ENCODE data around the gene CHCHD3.
A peak's percentile ranks its signal among the peaks of the same experiment; 100 is the strongest.
"Not testable (repeated sequence)": the region's sequence is repeated elsewhere in the genome, so short reads cannot be mapped to it uniquely, and the experiment has no call there.

Gene CHCHD3

GRCh38 chr7:132892744-132893143 is 189.1 kb downstream of the CHCHD3 start:
- H3K4me3 Mint-ChIP-seq, ATAC-seq, H3K9me3 Mint-ChIP-seq, H3K4me1 Mint-ChIP-seq, DNase-seq, H3K27ac Mint-ChIP-seq, H3K27me3 Mint-ChIP-seq: not testable (repeated sequence)
- peaks cover 23% of the 10 kb centered on the region for H3K36me3 Mint-ChIP-seq (ENCODE audit: low read depth)

- Mint-ChIP-seq H3K9me3 (no peaks in the 10 kb centered on the region), H3K4me1 (no peaks in the 10 kb centered on the region), H3K4me3 (no peak overlapping the region), H3K36me3 (ENCODE audit: low read depth) (peaks cover 19% of the 10 kb centered on the region), H3K27ac (no peak overlapping the region), H3K27me3 (no peaks in the 10 kb centered on the region)
- DNase-seq, result no peak
- ATAC-seq, result no peak
Observed at GRCh38 chr7:132891554-132891953, 190.3 kb downstream of the CHCHD3 start.

DNA sequence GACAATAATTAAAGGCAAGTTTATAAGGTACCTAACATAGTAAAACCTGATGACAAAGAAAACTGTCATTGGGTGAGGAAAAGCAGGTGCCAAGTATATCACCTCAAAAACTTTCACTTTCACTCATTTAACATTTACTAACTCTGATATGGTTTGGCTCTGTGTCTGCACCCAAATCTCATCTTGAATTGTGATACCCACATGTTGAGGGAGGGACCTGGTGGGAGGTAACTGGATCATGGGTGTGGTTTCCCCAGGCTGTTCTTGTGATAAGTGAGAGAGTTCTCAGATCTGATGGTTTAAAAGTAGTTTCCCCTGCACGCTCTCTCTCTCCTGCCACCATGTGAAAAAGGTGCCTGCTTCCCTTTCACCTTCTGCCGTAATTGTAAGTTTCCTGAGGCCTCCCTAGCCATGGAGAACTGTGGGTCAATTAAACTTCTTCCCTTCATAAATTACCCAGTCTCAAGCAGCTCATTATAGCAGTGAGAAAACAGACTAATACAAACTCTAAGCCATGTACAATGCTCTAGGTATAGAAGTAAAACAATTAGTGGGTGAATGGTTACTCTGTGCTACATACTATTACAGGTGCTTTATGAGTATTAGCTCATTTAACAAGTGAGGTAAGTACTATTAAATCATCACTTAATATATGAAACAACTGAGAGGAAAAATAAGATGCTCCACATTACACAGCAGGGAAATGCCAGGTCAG is 199.0 kb downstream of the CHCHD3 start:
- DNase-seq, result peak; percentile 14

GRCh38 chr7:132881317-132881716 is 200.6 kb downstream of the CHCHD3 start:
- DNase-seq (no peak), ATAC-seq (no peak)
- no peaks in the 10 kb centered on the region for H3K9me3 Mint-ChIP-seq
- H3K4me1 Mint-ChIP-seq, result peaks cover 28% of the 10 kb centered on the region
- H3K36me3 Mint-ChIP-seq (ENCODE audit: low read depth), result peaks cover 41% of the 10 kb centered on the region
- H3K27me3 Mint-ChIP-seq, result no peaks in the 10 kb centered on the region
- no peak overlapping the region for H3K27ac Mint-ChIP-seq
- H3K4me3 Mint-ChIP-seq, result no peak overlapping the region

More for the DNA sequence above, 199.0 kb downstream of the CHCHD3 start:
- H3K36me3 Mint-ChIP-seq (ENCODE audit: low read depth), result peaks cover 36% of the 10 kb centered on the region
- peak; percentile 91 for ATAC-seq
- no peak overlapping the region for H3K4me3 Mint-ChIP-seq
- peak overlapping the region; percentile 35 for H3K27ac Mint-ChIP-seq
- H3K4me1 Mint-ChIP-seq, result peaks cover 28% of the 10 kb centered on the region
- H3K9me3 Mint-ChIP-seq, result no peaks in the 10 kb centered on the region
- no peaks in the 10 kb centered on the region for H3K27me3 Mint-ChIP-seq

DNA sequence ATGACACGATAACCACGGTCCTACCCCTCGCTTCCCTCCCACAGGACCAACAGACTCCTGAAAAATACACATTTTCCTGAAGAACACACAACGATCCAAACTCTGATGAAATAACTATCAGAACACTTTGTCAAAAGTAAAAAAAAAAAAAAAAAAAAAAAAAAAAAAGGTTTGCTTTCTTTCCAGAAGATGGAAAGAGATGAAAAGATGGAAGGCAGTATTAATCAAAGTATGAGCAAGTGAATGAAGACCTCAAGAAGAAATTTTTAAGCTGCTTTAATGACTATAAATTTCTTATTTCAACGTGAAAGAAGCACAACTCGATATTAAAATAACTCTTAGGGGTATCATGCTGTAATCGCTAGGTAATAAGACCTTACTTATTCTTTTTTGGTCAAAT is 202.3 kb downstream of the CHCHD3 start:
- Mint-ChIP-seq H3K27ac (no peak overlapping the region), H3K27me3 (no peaks in the 10 kb centered on the region), H3K9me3 (no peaks in the 10 kb centered on the region), H3K4me1 (peaks cover 28% of the 10 kb centered on the region), H3K4me3 (no peak overlapping the region), H3K36me3 (ENCODE audit: low read depth) (peaks cover 38% of the 10 kb centered on the region)
- ATAC-seq, result no peak
- no peak for DNase-seq

DNA sequence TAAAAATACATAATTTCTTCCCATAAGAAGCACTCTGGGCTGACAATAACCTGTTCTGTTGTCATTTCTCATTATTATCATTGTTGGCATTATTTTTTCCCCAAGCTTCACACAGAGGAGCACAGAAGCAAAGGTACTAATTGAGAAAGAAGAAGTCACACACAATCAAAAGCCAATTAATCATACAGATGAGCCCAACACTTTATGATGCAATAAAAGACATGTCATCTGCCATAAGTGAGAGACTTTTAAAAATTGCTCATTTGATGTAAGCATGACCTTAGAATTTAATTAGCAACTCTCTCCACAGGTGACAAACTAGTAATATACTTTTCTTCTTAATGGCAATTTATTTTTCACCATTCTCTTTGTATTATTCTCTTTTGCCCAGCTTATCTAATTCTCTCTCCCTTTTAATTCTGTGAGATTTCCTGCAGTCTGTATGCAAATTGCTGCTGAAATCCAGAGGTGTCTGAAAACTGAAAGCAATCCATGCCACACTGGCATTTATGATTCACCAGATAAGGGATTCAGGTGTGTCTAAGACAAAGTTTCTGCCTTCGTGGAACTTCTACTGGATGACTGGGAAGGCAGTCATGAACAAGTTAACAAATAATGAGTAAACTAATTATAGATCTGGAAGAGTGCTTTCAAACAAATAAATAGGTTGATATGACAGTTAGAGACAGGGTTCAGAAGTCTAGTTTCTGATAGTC is 203.5 kb downstream of the CHCHD3 start:
- Mint-ChIP-seq H3K36me3 (ENCODE audit: low read depth) (peaks cover 28% of the 10 kb centered on the region), H3K4me1 (peaks cover 18% of the 10 kb centered on the region), H3K9me3 (no peaks in the 10 kb centered on the region), H3K27ac (no peak overlapping the region), H3K4me3 (no peak overlapping the region), H3K27me3 (no peaks in the 10 kb centered on the region)
- DNase-seq (no peak), ATAC-seq (no peak)

GRCh38 chr7:132877573-132877972 is 204.3 kb downstream of the CHCHD3 start:
- peaks cover 24% of the 10 kb centered on the region for H3K36me3 Mint-ChIP-seq (ENCODE audit: low read depth)
- H3K27me3 Mint-ChIP-seq, result no peaks in the 10 kb centered on the region
- H3K9me3 Mint-ChIP-seq, result no peaks in the 10 kb centered on the region
- H3K4me1 Mint-ChIP-seq, result peaks cover 11% of the 10 kb centered on the region
- DNase-seq (no peak), ATAC-seq (no peak)
- no peak overlapping the region for H3K4me3 Mint-ChIP-seq
- H3K27ac Mint-ChIP-seq, result no peak overlapping the region

GRCh38 chr7:132876576-132876975 is 205.3 kb downstream of the CHCHD3 start:
- no peaks in the 10 kb centered on the region for H3K27me3 Mint-ChIP-seq
- H3K36me3 Mint-ChIP-seq (ENCODE audit: low read depth), result peaks cover 28% of the 10 kb centered on the region
- no peaks in the 10 kb centered on the region for H3K9me3 Mint-ChIP-seq
- ATAC-seq (no peak), DNase-seq (no peak)
- no peak overlapping the region for H3K4me3 Mint-ChIP-seq
- H3K27ac Mint-ChIP-seq, result no peak overlapping the region
- peaks cover 7% of the 10 kb centered on the region for H3K4me1 Mint-ChIP-seq

DNA sequence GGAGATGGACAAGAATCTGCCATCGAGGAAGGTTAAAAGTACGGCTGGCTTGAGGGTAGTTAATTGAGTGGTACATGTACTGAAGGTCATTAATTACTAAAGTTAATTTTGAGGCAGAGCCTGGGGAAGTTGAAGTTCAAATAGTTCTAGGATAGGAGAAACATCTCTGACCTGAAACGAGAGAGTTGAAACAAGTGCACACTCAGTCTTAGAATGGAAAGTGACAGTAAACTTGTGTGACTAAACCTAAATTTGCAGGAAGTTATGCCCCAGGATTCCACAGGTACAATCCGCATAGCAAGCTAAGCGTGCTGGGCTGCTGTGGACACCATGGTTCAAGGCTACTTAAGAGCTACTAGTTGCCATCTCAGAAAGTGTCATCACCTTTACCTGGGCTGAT is 209.9 kb downstream of the CHCHD3 start:
- H3K27ac Mint-ChIP-seq, result no peak overlapping the region
- ATAC-seq, result no peak
- peaks cover 9% of the 10 kb centered on the region for H3K4me1 Mint-ChIP-seq

DNA sequence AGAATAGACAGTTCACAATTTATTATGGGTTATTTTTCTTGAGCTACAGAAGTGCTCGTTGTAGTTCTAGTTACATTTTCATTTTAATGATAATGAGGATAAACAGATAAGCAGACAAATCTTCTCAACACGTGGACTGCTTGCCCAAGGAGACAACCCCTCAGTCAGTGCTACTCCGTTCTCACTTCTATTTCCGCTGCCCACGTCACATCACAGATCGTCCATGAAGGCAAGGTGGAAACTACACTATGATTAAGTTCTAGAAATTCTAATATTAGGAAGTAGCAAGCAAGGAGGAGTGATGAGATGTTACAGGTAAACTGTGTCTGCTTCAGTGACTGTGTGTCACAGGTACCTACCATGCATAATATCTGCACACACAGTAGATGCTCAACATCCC is 210.5 kb downstream of the CHCHD3 start:
- DNase-seq (no peak), ATAC-seq (no peak)
- no peak overlapping the region for H3K4me3 Mint-ChIP-seq
- H3K27ac Mint-ChIP-seq, result no peak overlapping the region
- H3K36me3 Mint-ChIP-seq (ENCODE audit: low read depth), result peaks cover 17% of the 10 kb centered on the region
- no peaks in the 10 kb centered on the region for H3K9me3 Mint-ChIP-seq
- H3K27me3 Mint-ChIP-seq, result no peaks in the 10 kb centered on the region
- H3K4me1 Mint-ChIP-seq, result peaks cover 9% of the 10 kb centered on the region

More for the DNA sequence above, 209.9 kb downstream of the CHCHD3 start:
- no peaks in the 10 kb centered on the region for H3K27me3 Mint-ChIP-seq
- no peaks in the 10 kb centered on the region for H3K9me3 Mint-ChIP-seq
- peaks cover 14% of the 10 kb centered on the region for H3K36me3 Mint-ChIP-seq (ENCODE audit: low read depth)
- no peak overlapping the region for H3K4me3 Mint-ChIP-seq
- no peak for DNase-seq

GRCh38 chr7:132869166-132869861 is 212.6 kb downstream of the CHCHD3 start:
- peaks cover 6% of the 10 kb centered on the region for H3K9me3 Mint-ChIP-seq
- peaks cover 26% of the 10 kb centered on the region for H3K36me3 Mint-ChIP-seq (ENCODE audit: low read depth)
- H3K4me3 Mint-ChIP-seq, result no peak overlapping the region
- no peak overlapping the region for H3K27ac Mint-ChIP-seq
- peaks cover 9% of the 10 kb centered on the region for H3K4me1 Mint-ChIP-seq
- H3K27me3 Mint-ChIP-seq, result no peaks in the 10 kb centered on the region
- DNase-seq (no peak), ATAC-seq (no peak)

DNA sequence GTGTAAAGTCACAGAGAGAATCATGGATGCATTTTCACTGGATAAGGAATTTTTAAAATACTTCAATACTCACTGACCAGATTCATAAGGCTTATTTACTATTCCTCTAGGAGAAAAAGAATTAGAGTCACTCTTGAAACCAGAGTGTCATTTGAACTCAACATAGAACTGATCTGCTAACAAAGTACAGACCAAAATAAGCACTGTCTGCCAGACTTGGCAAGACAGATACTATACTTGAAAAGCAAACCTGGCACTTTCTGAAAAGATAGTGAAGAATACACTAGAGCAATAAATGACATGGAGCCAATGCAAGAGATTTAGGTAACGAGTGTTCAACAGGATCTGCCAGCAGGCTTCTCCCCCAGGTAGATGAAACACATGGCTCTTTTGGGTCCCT is 215.3 kb downstream of the CHCHD3 start:
- Mint-ChIP-seq H3K36me3 (ENCODE audit: low read depth) (peaks cover 32% of the 10 kb centered on the region), H3K4me3 (no peak overlapping the region), H3K27ac (no peak overlapping the region), H3K27me3 (no peaks in the 10 kb centered on the region), H3K9me3 (peaks cover 11% of the 10 kb centered on the region), H3K4me1 (peaks cover 12% of the 10 kb centered on the region)
- no peak for ATAC-seq
- no peak for DNase-seq

- Mint-ChIP-seq H3K4me3 (no peak overlapping the region), H3K27ac (no peak overlapping the region)
- no peak for ATAC-seq
Observed at GRCh38 chr7:132866144-132866531, 215.8 kb downstream of the CHCHD3 start.

DNA sequence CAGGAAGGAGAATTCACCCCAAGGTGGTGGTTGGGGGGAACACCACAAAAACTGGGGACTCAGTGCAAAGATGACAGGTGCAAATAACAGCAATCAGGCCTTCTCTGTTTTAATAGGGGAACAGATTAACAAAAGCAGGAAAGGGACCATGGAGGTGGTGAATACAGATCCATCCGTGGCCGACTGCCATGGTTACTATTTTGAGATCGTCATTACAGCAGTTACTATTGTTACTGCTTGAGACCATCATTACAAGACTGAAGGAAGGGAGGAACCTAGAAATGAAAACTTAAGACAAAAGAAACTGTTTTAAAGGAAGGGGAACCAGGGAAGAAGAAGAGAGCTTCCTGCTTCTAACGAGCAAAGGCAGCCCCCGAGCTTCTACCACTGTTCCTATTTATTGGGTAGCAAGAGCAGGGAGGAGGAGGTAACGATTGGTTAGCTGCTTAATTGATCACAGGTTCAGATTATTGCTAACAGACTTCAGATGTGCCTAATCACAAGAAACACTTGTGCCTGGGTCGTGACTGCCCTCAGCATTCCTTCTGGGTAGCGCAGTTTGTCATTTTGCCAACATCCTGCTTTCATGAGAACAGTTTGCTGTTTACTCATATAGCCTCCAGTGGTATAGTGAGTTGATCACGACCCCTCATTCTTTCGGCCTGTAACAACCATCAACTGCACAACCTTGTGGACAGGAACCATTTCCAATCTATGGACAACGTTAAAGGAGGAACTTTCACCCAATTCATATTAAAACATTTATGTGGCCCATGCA is 216.3 kb downstream of the CHCHD3 start:
- DNase-seq (no peak), ATAC-seq (no peak)
- Mint-ChIP-seq H3K27ac (no peak overlapping the region), H3K4me3 (no peak overlapping the region), H3K27me3 (no peaks in the 10 kb centered on the region), H3K36me3 (ENCODE audit: low read depth) (peaks cover 32% of the 10 kb centered on the region), H3K9me3 (peaks cover 11% of the 10 kb centered on the region), H3K4me1 (peaks cover 12% of the 10 kb centered on the region)

More at GRCh38 chr7:132866144-132866531, 215.8 kb downstream of the CHCHD3 start:
- Mint-ChIP-seq H3K36me3 (ENCODE audit: low read depth) (peaks cover 32% of the 10 kb centered on the region), H3K27me3 (no peaks in the 10 kb centered on the region), H3K9me3 (peaks cover 11% of the 10 kb centered on the region), H3K4me1 (peaks cover 12% of the 10 kb centered on the region)
- no peak for DNase-seq

All from activated naive CD8-positive, alpha-beta T cell treated with anti-CD3 and anti-CD28 coated beads, Interleukin-2, amount 50 U/mL, for 24 hours (primary cell).